ENCODE results near the gene BRMS1.

Gene BRMS1

GRCh38 chr11:66316849-66317251 is 28.1 kb downstream of the BRMS1 start, which contains the start of gene CD248:
CD248 (minus strand) TSS chr11:66317044; CDS start chr11:66317027, 17 bp downstream.
- Histone ChIP-seq H3K4me3 (peak within 1 kb of the TSS; percentile 83), H3K27ac (peak within 1 kb of the TSS; percentile 55 to 87)
- no peak for DNase-seq (ENCODE audit: low spot score)
- TF ChIP-seq CTCF (IDR thresholded peaks at IDR 0.05), result no peak

- peak overlapping the region; percentile 83 for H3K4me3 ChIP-seq
- TF ChIP-seq CTCF (IDR thresholded peaks at IDR 0.05), result no peak
- DNase-seq (ENCODE audit: low spot score), result no peak
- peak overlapping the region; percentile 55 to 87 for H3K27ac ChIP-seq
Observed at GRCh38 chr11:66315921-66316811, 28.7 kb downstream of the BRMS1 start.

DNA sequence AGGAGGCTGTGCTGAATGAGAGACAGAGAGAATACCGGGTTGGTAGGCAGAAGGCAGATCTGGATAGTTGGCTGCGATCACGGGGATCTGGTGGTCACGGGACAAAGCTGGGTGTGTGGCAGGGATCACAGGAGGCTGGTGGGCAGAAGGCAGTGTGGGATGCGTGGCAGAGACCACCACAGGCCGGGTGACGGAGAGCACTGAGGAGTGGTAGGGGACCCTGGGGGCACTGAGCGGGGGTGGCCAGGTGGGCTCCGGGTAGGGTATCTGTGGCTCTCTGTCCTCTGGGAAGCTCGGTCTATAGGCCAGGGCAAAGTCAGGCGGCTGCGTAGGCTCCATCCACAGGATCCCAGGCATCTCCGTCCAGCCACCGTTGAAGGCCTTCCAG is 29.4 kb downstream of the BRMS1 start:
- peak overlapping the region; percentile 83 for H3K4me3 ChIP-seq
- peak overlapping the region in 1 of 2 donors; percentile 87 for H3K27ac ChIP-seq
- DNase-seq (ENCODE audit: low spot score), result no peak
- no peak for TF ChIP-seq CTCF (IDR thresholded peaks at IDR 0.05)

DNA sequence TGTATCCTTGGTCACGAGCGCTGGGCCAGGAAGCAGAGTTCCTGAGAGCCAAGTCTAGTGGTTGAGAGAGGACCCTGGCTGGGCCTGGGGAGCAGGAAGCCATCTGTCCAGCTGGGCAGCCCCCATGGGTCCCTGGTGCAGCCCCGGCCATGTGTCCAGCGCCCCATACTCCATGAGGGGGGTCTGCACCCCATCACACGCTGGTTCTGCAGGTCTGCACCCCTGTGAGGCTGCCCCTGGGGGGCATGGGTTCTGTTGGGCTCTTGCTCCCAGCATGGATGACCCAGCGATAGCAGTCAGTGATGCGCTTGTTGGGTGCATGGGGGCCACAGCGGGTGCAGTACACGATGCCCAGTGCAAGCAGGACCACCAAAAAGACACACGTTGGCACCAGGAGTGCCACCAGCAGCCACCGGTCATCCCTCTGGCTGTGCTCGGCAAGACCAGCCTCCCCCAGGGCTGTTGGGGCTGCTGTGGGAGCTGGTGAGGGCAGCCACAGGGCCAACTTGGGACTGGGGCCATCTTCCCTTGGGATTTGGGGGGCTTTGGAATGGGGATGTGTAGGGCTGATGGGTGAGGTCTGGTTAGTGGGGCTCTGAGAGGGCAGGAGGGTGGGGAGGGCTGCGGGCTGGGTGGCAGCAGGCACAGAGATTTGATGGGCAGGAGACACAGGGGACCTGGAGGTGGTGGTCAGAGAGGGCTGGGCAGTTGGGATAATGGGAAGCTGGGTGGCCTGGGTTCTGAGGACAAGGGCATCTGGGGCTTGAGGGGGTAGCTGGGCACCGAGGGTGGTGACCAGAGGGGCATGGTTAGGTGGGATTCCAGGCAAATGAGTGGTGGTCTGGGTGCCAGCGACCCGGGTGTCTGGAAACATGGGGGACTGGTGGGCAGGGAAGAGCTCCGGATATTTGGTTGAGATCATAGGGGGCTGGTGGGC is 30.1 kb downstream of the BRMS1 start:
- H3K4me3 ChIP-seq, result peak overlapping the region; percentile 83
- TF ChIP-seq CTCF (IDR thresholded peaks at IDR 0.05), result no peak
- peak overlapping the region in 1 of 2 donors; percentile 87 for H3K27ac ChIP-seq
- no peak for DNase-seq (ENCODE audit: low spot score)

DNA sequence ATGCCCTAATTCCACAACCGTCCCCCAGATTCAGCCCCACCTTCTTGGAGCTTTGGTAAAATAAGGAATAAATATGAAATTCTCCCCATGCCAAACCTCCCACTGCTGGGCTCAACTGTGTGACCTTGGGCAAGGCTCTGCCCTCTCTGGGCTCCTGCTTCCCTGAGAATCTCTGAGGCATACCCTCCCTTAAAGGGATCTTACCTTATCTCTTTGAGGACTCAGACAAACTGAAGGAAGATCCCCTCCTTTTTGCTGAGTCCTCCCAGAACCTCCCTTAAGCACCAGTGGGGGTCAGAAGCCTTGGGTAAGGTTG is 30.8 kb downstream of the BRMS1 start:
- Histone ChIP-seq H3K27ac (peak overlapping the region in 1 of 2 donors; percentile 87), H3K4me3 (peak overlapping the region; percentile 83)
- no peak for DNase-seq (ENCODE audit: low spot score)
- TF ChIP-seq CTCF (IDR thresholded peaks at IDR 0.05), result no peak

- TF ChIP-seq CTCF (IDR thresholded peaks at IDR 0.05), result no peak
- Histone ChIP-seq H3K27ac (peak overlapping the region; percentile 58 to 87), H3K4me3 (peak overlapping the region; percentile 83)
- peak; percentile 76 for DNase-seq (ENCODE audit: low spot score)
Observed at GRCh38 chr11:66313321-66314185, 31.4 kb downstream of the BRMS1 start.
